NK-92 (cell line): ENCODE results near the gene COG7.
"Not testable (repeated sequence)": the region's sequence is repeated elsewhere in the genome, so short reads cannot be mapped to it uniquely, and the experiment has no call there.

ENCODE experiments used
- DNase-seq: peaks from one replicate; lab custom pipeline; 2025; ENCODE audit not compliant: unreplicated experiment; lab: John Stamatoyannopoulos, UW

COG7 gene

DNA sequence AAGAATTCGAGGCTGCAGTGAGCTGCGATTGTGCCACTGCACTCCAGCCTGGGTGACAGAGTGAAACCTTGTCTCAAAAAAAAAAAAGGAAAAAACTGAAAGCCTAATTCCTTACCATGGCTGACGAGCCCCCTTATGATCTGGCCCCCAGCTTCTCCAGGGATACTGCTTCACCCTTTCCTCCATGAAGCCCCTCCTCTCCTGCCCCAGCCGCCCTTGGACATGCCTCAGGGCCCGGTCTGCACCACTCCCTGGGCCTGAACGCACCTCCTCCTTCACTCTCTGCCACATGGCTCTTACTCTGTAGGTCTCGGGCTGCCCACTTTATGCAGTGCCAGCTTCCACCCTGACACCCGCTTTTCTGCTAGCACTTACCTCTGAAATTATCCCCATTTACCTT is 65.3 kb downstream of the COG7 start:
- no peak for DNase-seq

DNA sequence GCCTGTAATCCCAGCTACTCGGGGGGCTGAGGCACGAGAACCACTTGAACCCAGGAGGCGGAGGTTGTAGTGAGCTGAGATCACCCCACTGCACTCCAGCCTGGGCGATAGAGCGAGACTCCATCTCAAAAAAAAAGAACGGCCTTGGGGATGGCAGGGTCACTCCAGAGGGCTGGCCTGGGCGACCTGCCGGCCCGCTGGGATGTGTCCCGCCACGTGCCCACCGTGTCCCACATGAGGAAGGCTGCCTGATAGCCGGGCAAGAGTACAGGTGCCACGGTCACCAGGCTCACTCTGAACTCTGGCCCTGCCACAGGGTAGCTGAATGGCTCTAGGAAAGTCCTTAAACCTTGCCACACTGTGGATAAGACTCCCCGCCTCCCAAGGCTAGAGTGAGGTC is 67.5 kb downstream of the COG7 start:
- DNase-seq: no peak

DNA sequence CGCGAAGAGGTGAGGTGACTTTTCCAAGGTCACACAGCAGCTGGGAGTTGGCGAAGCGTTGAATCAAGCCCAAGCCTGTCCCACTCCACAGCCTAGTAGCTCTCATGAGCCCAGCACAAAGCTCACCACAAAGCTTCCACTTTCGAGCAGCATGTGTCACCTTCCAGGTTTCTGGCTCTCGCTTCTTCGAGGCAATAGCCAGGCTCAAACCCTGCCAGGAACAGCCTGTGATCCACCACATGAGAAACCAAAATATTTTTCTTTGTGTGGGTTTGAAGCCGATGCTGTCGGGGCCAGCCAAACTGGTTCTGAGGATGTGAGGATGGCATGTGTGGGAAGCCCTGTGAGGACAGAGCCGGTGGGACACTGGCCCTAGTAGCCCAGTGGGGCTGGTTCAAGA is 68.1 kb downstream of the COG7 start:
- no peak for DNase-seq

DNA sequence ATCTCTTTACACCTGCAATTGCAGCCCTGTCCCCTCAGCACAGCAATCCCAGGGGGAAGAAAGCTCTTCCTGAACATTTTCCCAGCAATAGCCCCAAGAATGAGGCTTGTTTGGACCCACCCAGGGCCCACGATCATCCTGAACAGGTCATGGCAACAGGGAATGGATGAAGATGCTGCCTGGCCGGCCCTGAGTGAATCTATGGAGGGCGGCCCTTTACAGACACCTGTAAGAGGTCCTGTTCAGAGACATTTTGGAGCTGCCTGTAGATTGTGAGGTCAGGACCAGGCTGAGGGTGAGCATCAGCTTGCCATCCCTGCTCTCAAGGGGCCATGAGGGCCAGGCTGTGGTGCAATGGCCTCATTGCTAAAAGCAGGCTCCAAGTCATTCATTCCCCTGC is 69.1 kb downstream of the COG7 start:
- DNase-seq: no peak

DNA sequence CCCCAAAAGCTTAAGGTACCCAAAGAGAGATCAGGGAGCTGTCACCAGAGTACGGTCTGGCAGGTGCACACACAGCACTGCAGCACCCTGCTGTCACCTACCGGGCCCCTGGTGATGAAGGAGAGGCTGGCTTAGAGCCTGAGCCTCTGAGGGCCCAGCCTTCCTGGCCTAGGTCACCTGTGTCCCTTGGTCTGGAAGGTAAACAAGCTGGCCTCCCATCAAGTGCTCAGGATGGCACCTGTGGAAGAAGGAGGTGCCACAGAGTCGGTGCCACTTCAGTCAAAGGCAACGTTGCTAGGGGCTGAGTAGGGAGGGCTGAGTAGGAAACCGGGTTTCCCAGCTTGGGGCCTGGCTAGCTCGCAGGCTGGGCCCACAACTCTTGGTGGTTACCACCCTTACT is 70.7 kb downstream of the COG7 start:
- DNase-seq: no peak

DNA sequence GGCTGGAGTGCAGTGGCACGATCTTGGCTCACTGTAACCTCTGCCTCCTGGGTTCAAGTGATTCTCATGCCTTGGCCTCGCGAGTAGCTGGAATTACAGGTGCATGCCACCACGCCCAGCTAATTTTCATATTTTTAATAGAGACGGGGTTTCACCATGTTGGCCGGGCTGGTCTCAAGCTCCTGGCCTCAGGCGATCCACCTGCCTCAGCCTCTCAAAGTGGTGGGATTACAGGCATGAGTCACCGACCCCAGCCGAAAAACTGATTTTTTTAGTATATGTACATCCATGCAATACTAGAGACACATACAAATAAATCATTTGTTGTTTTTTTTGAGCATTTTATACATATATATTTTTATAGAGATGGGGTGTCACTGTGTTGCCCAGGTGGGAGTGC is 71.3 kb downstream of the COG7 start:
- DNase-seq: not testable (repeated sequence)

DNA sequence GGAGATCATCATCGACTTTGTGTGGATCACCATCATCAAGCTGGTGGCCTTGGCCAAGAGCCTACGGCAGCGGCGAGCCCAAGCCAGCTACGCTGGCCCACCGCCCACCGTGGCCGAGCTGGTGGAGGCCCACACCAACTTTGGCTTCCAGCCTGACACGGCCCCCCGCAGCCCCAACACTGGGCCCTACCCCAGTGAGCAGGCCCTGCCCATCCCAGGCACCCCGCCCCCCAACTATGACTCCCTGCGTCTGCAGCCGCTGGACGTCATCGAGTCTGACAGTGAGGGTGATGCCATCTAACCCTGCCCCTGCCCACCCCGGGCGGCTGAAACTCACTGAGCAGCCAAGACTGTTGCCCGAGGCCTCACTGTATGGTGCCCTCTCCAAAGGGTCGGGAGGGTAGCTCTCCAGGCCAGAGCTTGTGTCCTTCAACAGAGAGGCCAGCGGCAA is 72.5 kb downstream of the COG7 start:
- DNase-seq: no peak

DNA sequence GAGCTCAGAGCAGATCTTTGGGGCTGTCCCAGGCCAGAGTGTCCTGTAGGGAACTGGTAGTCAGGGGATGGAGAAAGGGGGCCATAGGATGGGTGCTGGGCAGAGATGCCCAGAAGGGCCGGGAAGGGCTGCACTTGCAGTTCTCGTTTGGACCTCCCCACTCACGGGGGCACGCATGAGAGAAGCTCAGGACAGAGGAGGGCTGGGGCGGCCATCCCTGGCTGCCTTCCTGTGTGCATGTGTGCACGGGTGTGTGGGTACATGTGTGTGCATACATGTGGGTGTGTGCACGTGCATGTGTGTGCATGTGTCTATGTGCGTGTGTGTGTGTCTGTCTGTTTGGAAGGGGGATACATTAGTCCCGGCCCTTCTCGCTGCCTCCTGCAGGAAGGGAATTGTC is 73.3 kb downstream of the COG7 start:
- no peak for DNase-seq

DNA sequence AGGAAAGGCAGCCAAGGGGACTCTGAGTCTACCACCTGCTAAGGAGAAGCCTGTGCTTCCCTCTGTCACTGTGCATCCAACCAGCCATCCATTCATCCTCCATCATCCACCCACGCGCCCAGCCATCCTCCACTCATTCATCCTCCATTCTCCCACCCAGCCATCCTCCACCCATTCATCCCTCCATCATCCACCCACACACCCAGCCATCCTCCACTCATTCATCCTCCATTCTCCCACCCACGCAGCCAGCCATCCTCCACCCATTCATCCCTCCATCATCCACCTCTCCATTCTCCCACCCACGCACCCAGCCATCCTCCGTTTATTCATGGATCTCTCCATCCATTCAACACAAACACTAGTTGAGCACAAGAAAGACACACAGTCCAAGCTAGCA is 74.1 kb downstream of the COG7 start:
- no peak for DNase-seq

DNA sequence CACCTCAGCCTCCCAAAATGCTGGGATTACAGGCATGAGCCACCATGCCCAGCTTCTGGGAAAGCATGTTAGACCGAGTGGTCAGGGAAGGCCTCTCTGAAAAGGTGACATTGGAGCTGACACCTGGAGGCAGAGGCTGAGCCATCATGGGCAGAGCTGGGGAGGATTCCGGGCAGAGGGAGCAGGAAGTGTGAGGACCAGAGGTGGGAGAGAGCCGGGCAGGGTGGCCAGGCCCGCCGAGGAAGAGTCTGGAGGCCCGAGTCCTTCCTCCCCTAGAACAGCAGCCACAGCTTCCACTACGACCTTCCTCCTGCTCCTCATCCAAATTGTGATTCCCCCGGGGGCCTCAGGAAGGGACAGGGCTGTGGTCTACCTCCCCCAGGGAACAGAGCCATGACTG is 74.7 kb downstream of the COG7 start:
- DNase-seq: no peak

DNA sequence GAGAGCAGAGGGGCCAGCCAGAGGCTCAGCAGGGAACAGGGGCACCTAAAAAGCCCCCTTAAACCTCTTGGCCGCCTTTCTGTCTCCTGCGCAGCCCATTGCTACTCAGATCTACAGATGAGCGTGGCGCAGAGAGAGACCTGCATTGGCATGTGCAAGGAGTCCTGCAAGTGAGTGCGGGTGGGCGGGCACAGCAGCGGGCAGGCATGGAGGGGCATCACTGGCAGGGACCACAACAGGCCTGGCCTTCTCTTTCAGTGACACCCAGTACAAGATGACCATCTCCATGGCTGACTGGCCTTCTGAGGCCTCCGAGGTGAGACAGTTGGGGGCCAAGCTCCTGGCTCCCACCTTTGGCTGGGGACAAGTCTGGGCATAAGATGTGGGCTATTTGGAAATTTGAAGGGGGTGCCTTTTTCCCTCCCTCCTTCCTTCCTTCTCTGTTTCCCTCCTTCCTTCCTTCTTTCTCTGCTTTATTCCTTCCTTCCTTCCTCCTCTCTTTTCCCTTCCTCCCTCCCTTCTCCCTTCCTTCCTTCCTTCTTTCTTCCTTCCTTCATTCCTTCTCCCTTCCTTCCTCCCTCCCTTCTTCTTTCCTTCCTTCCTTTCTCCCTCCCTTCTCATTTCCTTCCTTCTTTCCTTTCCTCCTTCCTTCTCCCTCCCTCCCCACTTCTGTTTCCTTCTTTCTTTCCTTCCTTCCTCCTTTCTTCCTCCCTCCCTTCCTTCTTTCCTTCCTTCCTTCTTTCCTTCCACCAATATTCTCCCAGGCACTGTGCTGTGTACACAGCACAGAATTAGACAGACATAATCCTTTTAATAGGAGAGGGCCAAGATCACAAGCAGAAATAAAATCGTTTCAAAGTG is 75.7 kb downstream of the COG7 start:
- DNase-seq: no peak

DNA sequence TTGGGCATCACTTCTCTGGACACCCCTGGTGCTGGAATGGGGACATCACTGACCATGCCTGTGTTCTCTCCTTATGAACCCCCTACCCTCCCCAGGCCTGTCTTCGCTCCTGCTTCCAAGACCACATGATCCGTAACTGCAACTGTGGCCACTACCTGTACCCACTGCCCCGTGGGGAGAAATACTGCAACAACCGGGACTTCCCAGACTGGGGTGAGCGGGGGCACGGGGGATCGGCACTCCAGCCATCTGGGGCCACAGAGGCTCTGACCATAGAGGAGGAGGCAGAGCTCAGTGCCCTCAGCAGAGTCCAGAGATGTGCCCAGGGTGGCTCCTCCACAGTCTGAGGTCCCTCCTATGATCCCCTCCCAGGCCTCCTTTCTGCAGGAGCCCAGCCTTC is 77.3 kb downstream of the COG7 start:
- no peak for DNase-seq

DNA sequence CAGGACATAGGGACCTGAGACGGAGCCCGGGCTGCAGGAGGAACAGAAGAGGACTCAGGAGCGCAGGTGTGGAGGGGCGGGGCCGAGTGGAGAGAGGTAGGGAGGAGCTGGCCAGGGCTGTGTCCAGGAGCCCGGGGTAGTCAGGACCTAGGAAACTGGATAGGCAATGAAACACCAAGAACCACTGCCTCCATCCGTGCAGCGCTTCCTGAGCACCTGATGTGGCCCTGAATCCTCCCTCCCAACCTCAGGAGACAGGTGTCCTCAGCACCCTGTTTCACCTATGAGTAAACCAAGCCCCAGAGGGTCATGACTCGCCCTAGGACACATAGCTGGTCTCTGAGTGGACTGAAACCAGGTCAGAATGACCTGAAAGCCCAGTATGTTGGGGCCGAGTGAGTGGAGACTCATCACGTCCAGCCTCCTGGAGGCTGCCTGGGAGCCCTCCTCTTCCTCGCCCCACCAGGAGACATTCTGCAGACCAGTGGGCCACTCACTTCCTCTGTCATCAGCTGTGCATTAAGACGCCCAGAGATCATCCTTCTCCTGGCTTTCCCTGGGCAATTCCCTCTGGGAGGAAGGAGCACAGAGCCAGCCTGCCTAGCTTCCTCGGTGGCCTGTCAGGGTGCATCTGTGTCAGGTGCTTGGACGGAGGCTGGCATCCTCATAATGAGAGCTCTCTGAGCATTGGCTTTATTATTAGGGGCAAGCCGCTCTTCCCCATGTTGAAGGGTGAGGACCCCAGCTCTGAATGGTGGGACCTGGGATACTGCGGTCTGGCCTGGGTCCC is 78.1 kb downstream of the COG7 start:
- no peak for DNase-seq

DNA sequence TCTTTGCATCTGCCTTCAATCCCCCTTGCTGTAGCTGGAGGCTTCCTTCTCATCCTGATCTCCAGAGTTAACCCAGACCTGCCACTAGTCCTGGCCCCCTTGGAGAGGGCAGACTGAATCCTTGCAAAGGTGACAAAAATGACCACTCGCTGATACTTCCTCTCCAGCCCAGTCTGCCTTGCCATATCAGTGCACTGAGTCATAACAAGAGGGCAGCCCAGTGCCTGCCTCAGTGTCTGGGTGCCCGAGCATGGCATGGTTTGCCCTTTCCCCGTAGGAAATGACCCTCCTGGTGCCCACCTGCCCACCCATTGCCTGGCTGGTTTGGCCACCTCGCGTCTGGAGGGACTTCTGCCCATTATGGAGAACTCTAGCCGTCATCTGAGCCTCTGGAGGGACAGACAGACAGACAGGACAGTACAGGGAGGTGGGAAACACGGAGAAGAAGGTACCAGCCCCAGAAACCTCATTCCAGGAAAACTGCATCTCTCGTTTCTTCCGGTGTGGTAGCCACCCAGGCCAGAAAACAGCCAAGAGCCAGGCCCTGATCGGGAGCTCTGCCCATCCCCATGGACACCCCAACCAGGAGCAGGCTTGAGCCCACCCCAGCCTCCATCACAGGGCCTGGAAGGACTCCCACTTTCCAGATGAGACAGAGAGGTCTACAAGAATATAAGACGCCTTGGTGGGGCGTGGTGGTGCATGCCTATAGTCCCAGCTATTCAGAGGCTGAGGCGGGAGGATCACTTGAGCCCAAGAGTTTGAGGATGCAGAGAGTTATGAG is 79.4 kb downstream of the COG7 start:
- DNase-seq: no peak

DNA sequence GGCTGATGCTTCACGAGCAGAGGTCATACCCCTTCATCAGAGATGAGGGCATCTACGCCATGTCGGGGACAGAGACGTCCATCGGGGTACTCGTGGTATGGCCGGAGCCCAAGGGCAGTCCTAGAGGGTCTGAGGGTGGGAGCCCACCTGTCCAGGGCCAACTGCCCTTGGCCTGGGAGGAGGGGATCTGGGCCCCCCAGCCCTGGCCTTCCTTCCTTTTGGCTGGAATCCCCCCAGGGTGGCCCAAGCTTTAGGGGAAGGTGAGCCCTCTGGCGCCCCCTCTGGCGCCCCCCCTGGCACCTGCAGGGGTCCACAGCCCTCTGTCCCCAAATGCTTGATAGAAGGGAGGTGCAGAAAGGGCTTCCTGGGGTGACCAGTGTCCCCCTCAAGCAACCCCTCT is 81.6 kb downstream of the COG7 start:
- DNase-seq: no peak

DNA sequence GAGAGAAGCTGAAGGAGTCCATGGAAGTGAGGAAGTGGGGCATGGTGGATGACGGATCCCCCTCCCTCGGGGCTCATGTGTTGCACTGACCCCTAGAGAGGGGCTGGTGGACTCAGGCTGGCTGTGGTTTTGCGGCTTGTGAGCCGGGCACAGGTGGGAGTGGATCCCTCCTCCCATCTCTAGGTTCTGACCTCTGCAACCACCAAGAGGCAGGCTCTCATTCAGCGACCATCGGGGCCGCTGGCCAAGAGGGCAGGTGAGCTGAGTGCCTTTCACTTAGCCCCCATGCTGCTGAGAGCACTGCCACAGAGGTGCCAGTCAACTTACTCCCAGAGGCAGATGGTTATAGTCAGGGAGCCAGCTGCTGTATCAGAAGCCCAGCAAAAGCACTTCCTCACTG is 83.6 kb downstream of the COG7 start:
- no peak for DNase-seq

DNA sequence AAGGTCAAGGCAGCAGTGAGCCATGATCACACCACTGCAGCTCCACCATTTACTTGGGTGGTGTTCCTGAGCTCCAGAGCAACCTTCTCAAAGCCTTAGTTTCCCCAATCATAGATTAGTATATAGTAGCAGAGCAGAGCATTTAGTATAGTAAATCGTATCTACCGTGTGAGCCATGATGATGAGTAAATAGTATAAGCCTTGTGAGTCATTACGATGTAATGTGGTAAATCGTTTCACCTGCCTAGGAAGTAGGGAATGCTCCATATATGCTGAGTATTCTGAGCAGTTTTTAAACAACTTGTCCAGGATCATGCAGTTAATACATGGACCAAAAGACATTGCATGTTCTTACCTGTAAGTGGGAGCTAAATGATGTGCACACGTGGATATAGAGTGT is 84.5 kb downstream of the COG7 start:
- DNase-seq: no peak

DNA sequence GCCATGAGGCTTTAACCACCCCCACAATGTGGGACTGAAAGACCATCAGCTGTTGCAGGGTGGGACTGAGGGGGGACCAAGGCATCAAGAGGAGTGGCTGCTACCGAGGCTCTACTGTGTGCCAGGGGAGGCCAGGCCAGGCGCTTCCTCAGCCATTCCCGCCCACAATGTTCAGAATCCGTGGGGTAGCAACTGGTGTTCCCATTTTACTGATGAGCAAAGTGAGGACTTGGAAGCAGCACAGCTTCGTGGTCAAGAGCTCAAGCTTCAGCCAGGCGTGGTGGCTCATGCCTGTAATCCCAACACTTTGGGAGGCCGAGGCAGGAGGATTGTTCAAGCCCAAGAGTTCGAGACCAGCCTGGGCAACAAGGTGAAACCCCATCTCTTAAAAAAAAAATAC is 85.0 kb downstream of the COG7 start:
- DNase-seq: no peak

DNA sequence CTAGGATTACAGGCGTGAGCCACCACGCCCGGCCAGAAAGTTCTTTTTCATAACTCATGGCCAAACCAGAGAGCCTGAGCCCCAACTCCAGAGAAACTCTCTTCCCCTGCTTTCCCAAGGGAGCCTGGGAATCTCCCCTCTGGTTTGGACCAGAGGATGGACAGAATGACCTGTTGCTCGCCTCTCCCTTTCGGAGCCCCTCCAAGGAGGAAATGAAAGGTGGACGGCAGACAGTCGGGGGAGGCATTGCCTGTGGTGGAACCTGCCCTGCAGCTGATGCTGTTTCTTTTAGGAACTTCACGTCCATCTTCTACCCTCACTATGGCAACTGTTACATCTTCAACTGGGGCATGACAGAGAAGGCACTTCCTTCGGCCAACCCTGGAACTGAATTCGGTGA is 85.4 kb downstream of the COG7 start:
- DNase-seq: no peak

DNA sequence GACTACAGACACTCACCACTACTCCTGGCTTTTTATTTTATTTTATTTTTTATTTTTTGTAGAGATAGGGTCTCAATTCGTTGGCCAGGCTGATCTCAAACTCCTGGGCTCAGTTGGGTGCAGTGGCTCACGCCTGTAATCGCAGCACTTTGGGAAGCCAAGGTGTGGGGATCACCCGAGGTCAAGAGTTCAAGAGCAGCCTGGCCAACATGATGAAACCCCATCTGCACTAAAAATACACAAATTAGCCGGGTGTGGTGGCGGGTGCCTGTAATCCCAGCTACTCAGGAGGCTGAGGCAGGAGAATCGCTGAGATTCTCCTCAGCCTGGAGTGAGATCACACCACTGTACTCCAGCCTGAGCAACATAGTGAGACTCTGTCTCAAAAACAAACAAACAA is 86.6 kb downstream of the COG7 start:
- DNase-seq: not testable (repeated sequence)

DNA sequence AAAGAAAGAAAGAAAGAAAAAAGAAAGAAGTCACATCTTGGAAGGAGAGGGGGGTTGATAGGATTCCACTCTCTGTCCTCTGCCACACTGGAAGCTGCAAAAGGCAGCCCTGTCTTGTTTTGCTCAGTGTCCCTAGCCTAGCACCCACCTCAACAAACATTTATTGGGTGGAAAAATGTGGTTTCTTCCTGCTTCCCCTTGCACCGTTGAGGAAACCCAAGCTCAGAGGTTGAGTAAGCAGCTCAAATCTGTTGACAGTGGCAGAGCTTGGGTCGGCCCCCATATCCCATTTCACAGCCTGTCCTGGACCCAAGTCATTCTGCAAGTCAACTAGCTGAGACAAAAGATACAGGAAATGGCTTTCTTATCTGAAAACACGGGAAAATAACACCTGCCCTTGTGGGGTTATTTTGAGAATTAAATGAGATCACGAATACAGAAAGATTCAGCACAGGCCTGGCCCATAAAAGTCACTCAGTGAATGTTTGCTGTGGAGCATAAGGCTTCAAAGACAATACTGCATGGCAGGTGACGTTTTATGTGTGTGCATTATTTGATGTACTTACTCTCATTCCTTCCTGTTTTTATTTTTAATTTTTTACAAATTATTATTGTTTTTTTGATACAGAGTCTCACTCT is 87.3 kb downstream of the COG7 start:
- no peak for DNase-seq
